ENCODE results near the gene HLA-DMB.
A peak's percentile ranks its signal among the peaks of the same experiment; 100 is the strongest.

HLA-DMB gene

GRCh38 chr6:32887616-32888015, 53.2 kb downstream of the HLA-DMB start:
- DNase-seq (ENCODE audit: low read depth): no peak
- H3K4me3 ChIP-seq (replicated peaks; ENCODE audit: low read depth, low read length): no peak overlapping the region
- TF ChIP-seq CTCF (IDR thresholded peaks at IDR 0.05; ENCODE audit: low read length, missing control alignments): no peak

- TF ChIP-seq CTCF (IDR thresholded peaks at IDR 0.05; ENCODE audit: low read length, missing control alignments): no peak
- no peak overlapping the region for H3K4me3 ChIP-seq (replicated peaks; ENCODE audit: low read depth, low read length)
- DNase-seq (ENCODE audit: low read depth): peak; percentile 80
These were observed 54.0 kb downstream of the HLA-DMB start for GRCh38 chr6:32886681-32887383.

GRCh38 chr6:32885698-32886286, 55.0 kb downstream of the HLA-DMB start:
- peak; percentile 49 for TF ChIP-seq CTCF (IDR thresholded peaks at IDR 0.05; ENCODE audit: low read length, missing control alignments)
- no peak overlapping the region for H3K4me3 ChIP-seq (replicated peaks; ENCODE audit: low read depth, low read length)

More at GRCh38 chr6:32885698-32886286, 55.0 kb downstream of the HLA-DMB start:
- DNase-seq (ENCODE audit: low read depth): peak; percentile 88

Data from fibroblast of pulmonary artery (primary cell).